D721Med (cell line): ENCODE results near the gene CSE1L.

Experiments used
- DNase-seq: peaks from one replicate; pipeline ENCODE4 v3.0.0; 2011; ENCODE audit warnings: low spot score; ENCODE audit not compliant: insufficient read length
- FAIRE-seq: peaks from 2 replicates; lab custom pipeline; 2011; peaks lifted over from hg19 to GRCh38; lab: Jason Lieb, UNC
- TF ChIP-seq, protein P1 (sequence below): IDR thresholded peaks from 2 replicates; pipeline ENCODE4 v1.5.1; 2012; ENCODE audit warnings: mild to moderate bottlenecking, control low read depth; ENCODE audit not compliant: insufficient read depth; ENCODE audit errors: missing control alignments

The CSE1L gene

DNA sequence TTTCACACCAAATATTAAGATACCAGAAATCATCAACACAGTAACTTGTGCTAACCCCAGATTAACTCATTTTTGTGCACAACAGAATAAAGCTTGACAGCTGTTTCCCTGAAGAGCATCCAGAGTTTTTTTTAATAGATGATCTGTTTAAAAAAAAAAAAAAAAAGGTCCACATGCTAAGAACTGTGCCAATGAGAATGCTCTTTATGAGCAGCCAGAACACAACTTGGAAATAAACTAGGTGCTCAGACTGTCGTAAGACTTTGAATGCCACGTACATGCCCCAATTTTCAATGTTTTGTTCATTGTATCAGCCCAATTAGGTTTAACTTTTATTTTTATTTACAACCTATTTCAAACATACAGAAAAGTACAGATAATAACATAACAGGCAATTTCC lies 94.7 kb downstream of the CSE1L start:
- TF ChIP-seq, protein P1, sequence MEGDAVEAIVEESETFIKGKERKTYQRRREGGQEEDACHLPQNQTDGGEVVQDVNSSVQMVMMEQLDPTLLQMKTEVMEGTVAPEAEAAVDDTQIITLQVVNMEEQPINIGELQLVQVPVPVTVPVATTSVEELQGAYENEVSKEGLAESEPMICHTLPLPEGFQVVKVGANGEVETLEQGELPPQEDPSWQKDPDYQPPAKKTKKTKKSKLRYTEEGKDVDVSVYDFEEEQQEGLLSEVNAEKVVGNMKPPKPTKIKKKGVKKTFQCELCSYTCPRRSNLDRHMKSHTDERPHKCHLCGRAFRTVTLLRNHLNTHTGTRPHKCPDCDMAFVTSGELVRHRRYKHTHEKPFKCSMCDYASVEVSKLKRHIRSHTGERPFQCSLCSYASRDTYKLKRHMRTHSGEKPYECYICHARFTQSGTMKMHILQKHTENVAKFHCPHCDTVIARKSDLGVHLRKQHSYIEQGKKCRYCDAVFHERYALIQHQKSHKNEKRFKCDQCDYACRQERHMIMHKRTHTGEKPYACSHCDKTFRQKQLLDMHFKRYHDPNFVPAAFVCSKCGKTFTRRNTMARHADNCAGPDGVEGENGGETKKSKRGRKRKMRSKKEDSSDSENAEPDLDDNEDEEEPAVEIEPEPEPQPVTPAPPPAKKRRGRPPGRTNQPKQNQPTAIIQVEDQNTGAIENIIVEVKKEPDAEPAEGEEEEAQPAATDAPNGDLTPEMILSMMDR, result no peak
- FAIRE-seq (no peak), DNase-seq (no peak)
